ENCODE results near the gene UFD1. TPM values are rescaled to one million over a fixed set of nuclear protein-coding genes. Genes with fewer than 3 reads are reported as not detected.

Gene UFD1
- total and polyA plus RNA-seq, 2 of the 13 experiments (the other 11 are each of a cell fraction or from before 2014, with no cell fraction given), result 47.9 to 51.1 TPM

DNA sequence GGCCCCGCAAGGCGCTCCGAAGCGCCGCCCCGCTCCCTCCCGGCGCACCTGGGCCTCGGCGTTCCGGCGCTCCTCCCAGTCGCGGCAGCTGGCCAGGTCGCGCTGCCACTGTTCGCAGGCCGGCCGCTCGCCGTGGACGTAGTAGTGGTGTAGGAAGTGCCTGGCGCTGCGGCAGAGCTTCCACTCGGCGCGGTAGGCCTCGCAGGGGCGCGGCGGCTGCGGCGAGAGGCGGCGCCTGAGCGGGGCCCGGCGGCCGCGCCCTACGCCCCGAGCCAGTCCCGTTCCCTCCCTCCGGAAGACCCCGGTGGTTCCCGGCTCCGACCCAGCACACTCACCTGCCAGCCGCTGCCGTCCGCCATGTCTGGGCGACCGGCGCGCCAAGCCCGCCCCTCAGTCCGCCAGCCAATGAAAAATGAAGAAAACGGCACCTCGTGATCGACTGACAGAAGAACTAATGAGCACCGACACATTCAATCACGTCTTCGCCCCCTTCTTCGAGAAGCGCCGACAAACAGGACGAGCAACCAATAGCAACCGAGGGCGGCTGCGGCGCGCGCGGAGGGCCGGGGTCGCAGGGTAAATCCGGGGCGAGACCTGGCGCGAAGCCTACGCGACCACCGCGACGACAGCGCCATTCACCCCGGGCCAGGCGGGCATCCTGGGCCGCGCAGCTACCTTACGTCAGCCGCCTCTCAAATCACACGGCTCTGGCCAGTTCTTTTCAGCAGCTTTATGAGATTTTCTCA, 31.5 kb downstream of the UFD1 start, which contains the start of gene C22orf39 (continued):
- TF ChIP-seq ZNF530 (CRISPR knock-in tag; IDR thresholded peaks at IDR 0.05; ENCODE audit: low read depth) (no peak), MED8 (CRISPR knock-in tag; IDR thresholded peaks at IDR 0.05; ENCODE audit: insufficient replicate concordance) (no peak), ZFP37 (CRISPR knock-in tag; IDR thresholded peaks at IDR 0.05; ENCODE audit: borderline replicate concordance) (peak; percentile 18; the same call in 1 of the 2 replicates), MAZ (IDR thresholded peaks at IDR 0.05; ENCODE audit: borderline replicate concordance, low read depth, low read length) (no peak), MAZ (CRISPR knock-in tag; IDR thresholded peaks at IDR 0.05; ENCODE audit: low read depth) (peak; percentile 60; the same call in 1 of the 2 replicates), ZNF432 (CRISPR knock-in tag; IDR thresholded peaks at IDR 0.05; ENCODE audit: borderline replicate concordance) (no peak), ZNF326 (CRISPR knock-in tag; IDR thresholded peaks at IDR 0.05; ENCODE audit: borderline replicate concordance) (no peak), FOXK1 (CRISPR knock-in tag; IDR thresholded peaks at IDR 0.05; ENCODE audit: borderline replicate concordance, low read depth) (no peak), ZMYM4 (CRISPR knock-in tag; IDR thresholded peaks at IDR 0.05) (peak; percentile 76), ZSCAN31 (CRISPR knock-in tag; IDR thresholded peaks at IDR 0.05; ENCODE audit: low read depth) (no peak; the same call in 1 of the 2 replicates), ZNF607 (CRISPR knock-in tag; IDR thresholded peaks at IDR 0.05; ENCODE audit: borderline replicate concordance) (0 out of 2 replicates have a peak, but pooled peaks have one; percentile 22), PAF1 (CRISPR knock-in tag; IDR thresholded peaks at IDR 0.05) (no peak), ZNF251 (CRISPR knock-in tag; IDR thresholded peaks at IDR 0.05) (no peak), ARNTL (CRISPR knock-in tag; IDR thresholded peaks at IDR 0.05) (no peak), ZNF232 (CRISPR knock-in tag; IDR thresholded peaks at IDR 0.05; ENCODE audit: borderline replicate concordance) (no peak; the same call in 1 of the 2 replicates), ZNF879 (CRISPR knock-in tag; IDR thresholded peaks at IDR 0.05) (no peak), ZNF20 (CRISPR knock-in tag; IDR thresholded peaks at IDR 0.05) (no peak), NPAS2 (CRISPR knock-in tag; IDR thresholded peaks at IDR 0.05; ENCODE audit: borderline replicate concordance) (no peak)
- TF ChIP-seq, protein P1, sequence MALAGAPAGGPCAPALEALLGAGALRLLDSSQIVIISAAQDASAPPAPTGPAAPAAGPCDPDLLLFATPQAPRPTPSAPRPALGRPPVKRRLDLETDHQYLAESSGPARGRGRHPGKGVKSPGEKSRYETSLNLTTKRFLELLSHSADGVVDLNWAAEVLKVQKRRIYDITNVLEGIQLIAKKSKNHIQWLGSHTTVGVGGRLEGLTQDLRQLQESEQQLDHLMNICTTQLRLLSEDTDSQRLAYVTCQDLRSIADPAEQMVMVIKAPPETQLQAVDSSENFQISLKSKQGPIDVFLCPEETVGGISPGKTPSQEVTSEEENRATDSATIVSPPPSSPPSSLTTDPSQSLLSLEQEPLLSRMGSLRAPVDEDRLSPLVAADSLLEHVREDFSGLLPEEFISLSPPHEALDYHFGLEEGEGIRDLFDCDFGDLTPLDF (CRISPR knock-in tag; IDR thresholded peaks at IDR 0.05), result peak; percentile 93
- TF ChIP-seq, protein P2, sequence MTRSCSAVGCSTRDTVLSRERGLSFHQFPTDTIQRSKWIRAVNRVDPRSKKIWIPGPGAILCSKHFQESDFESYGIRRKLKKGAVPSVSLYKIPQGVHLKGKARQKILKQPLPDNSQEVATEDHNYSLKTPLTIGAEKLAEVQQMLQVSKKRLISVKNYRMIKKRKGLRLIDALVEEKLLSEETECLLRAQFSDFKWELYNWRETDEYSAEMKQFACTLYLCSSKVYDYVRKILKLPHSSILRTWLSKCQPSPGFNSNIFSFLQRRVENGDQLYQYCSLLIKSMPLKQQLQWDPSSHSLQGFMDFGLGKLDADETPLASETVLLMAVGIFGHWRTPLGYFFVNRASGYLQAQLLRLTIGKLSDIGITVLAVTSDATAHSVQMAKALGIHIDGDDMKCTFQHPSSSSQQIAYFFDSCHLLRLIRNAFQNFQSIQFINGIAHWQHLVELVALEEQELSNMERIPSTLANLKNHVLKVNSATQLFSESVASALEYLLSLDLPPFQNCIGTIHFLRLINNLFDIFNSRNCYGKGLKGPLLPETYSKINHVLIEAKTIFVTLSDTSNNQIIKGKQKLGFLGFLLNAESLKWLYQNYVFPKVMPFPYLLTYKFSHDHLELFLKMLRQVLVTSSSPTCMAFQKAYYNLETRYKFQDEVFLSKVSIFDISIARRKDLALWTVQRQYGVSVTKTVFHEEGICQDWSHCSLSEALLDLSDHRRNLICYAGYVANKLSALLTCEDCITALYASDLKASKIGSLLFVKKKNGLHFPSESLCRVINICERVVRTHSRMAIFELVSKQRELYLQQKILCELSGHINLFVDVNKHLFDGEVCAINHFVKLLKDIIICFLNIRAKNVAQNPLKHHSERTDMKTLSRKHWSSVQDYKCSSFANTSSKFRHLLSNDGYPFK (CRISPR knock-in tag; IDR thresholded peaks at IDR 0.05; ENCODE audit: borderline replicate concordance), result peak; percentile 59; the same call in 1 of the 2 replicates
- TF ChIP-seq, protein P3, sequence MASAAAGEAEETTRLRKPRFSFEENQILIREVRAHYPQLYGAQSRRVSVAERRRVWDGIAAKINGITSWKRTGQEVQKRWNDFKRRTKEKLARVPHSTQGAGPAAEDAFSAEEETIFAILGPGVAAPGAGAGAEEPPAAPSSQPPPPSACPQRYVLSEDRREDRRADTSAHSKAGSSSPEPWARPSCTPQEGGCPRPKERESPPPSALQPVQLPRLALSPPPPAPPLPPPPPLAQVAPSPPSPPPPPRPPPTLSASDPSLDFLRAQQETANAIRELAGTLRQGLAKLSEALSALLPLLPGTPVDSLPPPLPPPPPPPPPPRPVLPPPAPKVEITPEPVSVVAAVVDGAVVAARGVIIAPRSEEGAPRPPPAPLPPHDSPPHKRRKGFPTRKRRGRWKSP (CRISPR knock-in tag; IDR thresholded peaks at IDR 0.05), result peak; percentile 61; the same call in 1 of the 2 replicates
- TF ChIP-seq, protein P4, sequence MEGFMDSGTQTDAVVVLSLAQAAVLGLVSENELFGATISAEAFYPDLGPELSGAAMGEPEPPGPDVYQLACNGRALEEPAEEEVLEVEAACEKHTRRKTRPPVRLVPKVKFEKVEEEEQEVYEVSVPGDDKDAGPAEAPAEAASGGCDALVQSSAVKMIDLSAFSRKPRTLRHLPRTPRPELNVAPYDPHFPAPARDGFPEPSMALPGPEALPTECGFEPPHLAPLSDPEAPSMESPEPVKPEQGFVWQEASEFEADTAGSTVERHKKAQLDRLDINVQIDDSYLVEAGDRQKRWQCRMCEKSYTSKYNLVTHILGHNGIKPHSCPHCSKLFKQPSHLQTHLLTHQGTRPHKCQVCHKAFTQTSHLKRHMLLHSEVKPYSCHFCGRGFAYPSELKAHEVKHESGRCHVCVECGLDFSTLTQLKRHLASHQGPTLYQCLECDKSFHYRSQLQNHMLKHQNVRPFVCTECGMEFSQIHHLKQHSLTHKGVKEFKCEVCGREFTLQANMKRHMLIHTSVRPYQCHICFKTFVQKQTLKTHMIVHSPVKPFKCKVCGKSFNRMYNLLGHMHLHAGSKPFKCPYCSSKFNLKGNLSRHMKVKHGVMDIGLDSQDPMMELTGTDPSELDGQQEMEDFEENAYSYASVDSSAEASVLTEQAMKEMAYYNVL (CRISPR knock-in tag; IDR thresholded peaks at IDR 0.05; ENCODE audit: borderline replicate concordance), result no peak

All from HepG2 (cell line).